Epithelial cell of esophagus (primary cell): ENCODE measurements around the gene PDE4B.

Source experiments
- DNase-seq: peaks from one replicate; pipeline ENCODE4 v3.0.0; 2010; ENCODE audit warnings: low read depth
- H3K4me3 ChIP-seq: 2 replicates; pipeline ENCODE4 v1.5.1; 2011; ENCODE audit warnings: mild to moderate bottlenecking, low read length, control low read depth
- CTCF ChIP-seq: IDR thresholded peaks from 2 replicates; pipeline ENCODE4 v1.5.1; 2011; ENCODE audit warnings: low read depth, mild to moderate bottlenecking, low read length, control low read depth, inconsistent platforms; ENCODE audit not compliant: insufficient read depth; ENCODE audit errors: missing control alignments

The PDE4B gene

GRCh38 chr1:66172272-66172671, 379.6 kb downstream of the PDE4B start:
- no peak for TF ChIP-seq CTCF
- H3K4me3 ChIP-seq: no peak overlapping the region
- no peak for DNase-seq

- TF ChIP-seq CTCF: no peak
- no peak overlapping the region for H3K4me3 ChIP-seq
- DNase-seq: no peak
Observed at GRCh38 chr1:66175098-66175497, 382.4 kb downstream of the PDE4B start.

GRCh38 chr1:66175581-66175980, 382.9 kb downstream of the PDE4B start:
- H3K4me3 ChIP-seq: no peak overlapping the region
- DNase-seq: no peak
- no peak for TF ChIP-seq CTCF

GRCh38 chr1:66176012-66176715, 383.5 kb downstream of the PDE4B start:
- DNase-seq: no peak
- no peak for TF ChIP-seq CTCF
- H3K4me3 ChIP-seq: no peak overlapping the region

- no peak for DNase-seq
- H3K4me3 ChIP-seq: no peak overlapping the region
- TF ChIP-seq CTCF: no peak
Observed at GRCh38 chr1:66176832-66177231, 384.1 kb downstream of the PDE4B start.

GRCh38 chr1:66177510-66177909, 384.8 kb downstream of the PDE4B start:
- TF ChIP-seq CTCF: no peak
- H3K4me3 ChIP-seq: no peak overlapping the region
- no peak for DNase-seq

- no peak overlapping the region for H3K4me3 ChIP-seq
- no peak for DNase-seq
- no peak for TF ChIP-seq CTCF
Observed at GRCh38 chr1:66182026-66182425, 389.3 kb downstream of the PDE4B start.
